ENCODE measurements around the gene ITGB1.
"Not testable (repeated sequence)": the region's sequence is repeated elsewhere in the genome, so short reads cannot be mapped to it uniquely, and the experiment has no call there.

ITGB1 gene

GRCh38 chr10:32979041-32979440 lies 21.0 kb upstream of the ITGB1 start:
- no peak overlapping the region for H3K4me3 ChIP-seq (replicated peaks; ENCODE audit: low read depth, low read length)
- peak; percentile 78 for DNase-seq (ENCODE audit: extremely low read depth, low read depth)
- no peak for TF ChIP-seq CTCF (IDR thresholded peaks at IDR 0.05; ENCODE audit: low read depth, low read length, missing control alignments)

- not testable (repeated sequence) for H3K4me3 ChIP-seq (replicated peaks; ENCODE audit: low read depth, low read length); DNase-seq (ENCODE audit: extremely low read depth, low read depth)
Measured at GRCh38 chr10:32977846-32978809, 20.1 kb upstream of the ITGB1 start.

- no peak overlapping the region for H3K4me3 ChIP-seq (replicated peaks; ENCODE audit: low read depth, low read length)
- no peak for DNase-seq (ENCODE audit: extremely low read depth, low read depth)
- TF ChIP-seq CTCF (IDR thresholded peaks at IDR 0.05; ENCODE audit: low read depth, low read length, missing control alignments): no peak
Measured at GRCh38 chr10:32976338-32976737, 18.3 kb upstream of the ITGB1 start.

GRCh38 chr10:32972929-32973328 lies 14.9 kb upstream of the ITGB1 start:
- no peak for TF ChIP-seq CTCF (IDR thresholded peaks at IDR 0.05; ENCODE audit: low read depth, low read length, missing control alignments)
- DNase-seq (ENCODE audit: extremely low read depth, low read depth): no peak
- H3K4me3 ChIP-seq (replicated peaks; ENCODE audit: low read depth, low read length): no peak overlapping the region

GRCh38 chr10:32972460-32972859 lies 14.4 kb upstream of the ITGB1 start:
- no peak overlapping the region for H3K4me3 ChIP-seq (replicated peaks; ENCODE audit: low read depth, low read length)
- no peak for DNase-seq (ENCODE audit: extremely low read depth, low read depth)
- no peak for TF ChIP-seq CTCF (IDR thresholded peaks at IDR 0.05; ENCODE audit: low read depth, low read length, missing control alignments)

- TF ChIP-seq CTCF (IDR thresholded peaks at IDR 0.05; ENCODE audit: low read depth, low read length, missing control alignments): no peak
- no peak overlapping the region for H3K4me3 ChIP-seq (replicated peaks; ENCODE audit: low read depth, low read length)
- no peak for DNase-seq (ENCODE audit: extremely low read depth, low read depth)
Measured at GRCh38 chr10:32971536-32972091, 13.6 kb upstream of the ITGB1 start.

- no peak for TF ChIP-seq CTCF (IDR thresholded peaks at IDR 0.05; ENCODE audit: low read depth, low read length, missing control alignments)
- no peak for DNase-seq (ENCODE audit: extremely low read depth, low read depth)
- no peak overlapping the region for H3K4me3 ChIP-seq (replicated peaks; ENCODE audit: low read depth, low read length)
Measured at GRCh38 chr10:32970910-32971309, 12.9 kb upstream of the ITGB1 start.

All from HFF-Myc (cell line).